Measurements from ENCODE around the gene PRELP.

GRCh38 chr1:203475012-203475981 is at the start of gene PRELP:
- TF ChIP-seq CTCF (IDR thresholded peaks at IDR 0.05) = no peak
- TF ChIP-seq POLR2A (IDR thresholded peaks at IDR 0.05) = no peak
